ENCODE measurements around the gene SSC5D.

GRCh38 chr19:55482967-55483705 lies 5.1 kb upstream of the SSC5D start:
- TF ChIP-seq POLR2A (IDR thresholded peaks at IDR 0.05), result no peak
- no peak for TF ChIP-seq CTCF (IDR thresholded peaks at IDR 0.05)
- no peak for TF ChIP-seq POLR2AphosphoS5 (IDR thresholded peaks at IDR 0.05; ENCODE audit: insufficient read depth in 1 of 2, low read depth in 1 of 2)

All from vagina (tissue), 2 donors.